ENCODE measurements around the gene NRXN3. TPM values are rescaled to one million over a fixed set of nuclear protein-coding genes. Genes with fewer than 3 reads are reported as not detected.

Gene NRXN3
- total and polyA plus RNA-seq, 4 donors, result 0.07 to 1.2 (median 0.23) TPM

DNA sequence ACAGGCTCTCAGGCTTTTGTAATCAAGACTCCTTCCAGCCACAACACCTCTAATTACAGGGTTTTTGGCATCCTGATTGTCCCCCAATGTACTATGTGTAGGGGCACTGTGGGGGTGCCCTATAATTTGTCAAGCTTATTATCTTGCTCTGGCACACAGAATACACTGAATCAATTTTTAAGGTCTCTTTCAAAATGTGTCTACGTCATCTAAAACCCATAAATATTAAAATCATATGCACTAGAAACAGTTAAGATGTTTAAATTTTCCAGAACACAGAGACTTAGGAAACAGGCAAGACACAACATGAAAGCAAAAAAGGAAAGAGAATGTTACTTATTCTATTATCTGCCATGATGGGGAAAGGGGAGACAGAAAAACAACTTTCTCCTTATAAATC is 665.7 kb downstream of the NRXN3 start:
- no peaks in the 10 kb centered on the region for H3K9me3 ChIP-seq (ENCODE audit: control insufficient read depth in 4 of 4, low read length in 3 of 4)

DNA sequence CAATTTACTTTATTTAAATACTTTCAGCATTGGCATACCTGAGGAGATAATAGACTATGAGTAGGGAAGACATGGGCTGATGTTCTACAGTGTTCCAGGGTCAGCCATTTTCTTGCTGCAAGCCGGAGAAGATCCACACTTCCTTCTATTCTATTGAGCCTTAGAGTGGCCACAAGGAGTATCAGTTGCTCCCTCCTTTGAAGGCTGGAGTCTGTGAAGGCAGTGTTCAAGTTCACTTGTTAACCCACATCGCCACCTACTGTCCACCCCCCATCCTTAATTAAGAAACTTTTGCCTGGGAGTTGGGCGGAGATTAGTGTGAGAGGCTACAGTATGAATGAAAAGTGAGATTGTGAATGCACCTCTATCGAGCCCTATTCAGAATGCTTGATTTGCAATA is 666.6 kb downstream of the NRXN3 start:
- TF ChIP-seq, protein P1, sequence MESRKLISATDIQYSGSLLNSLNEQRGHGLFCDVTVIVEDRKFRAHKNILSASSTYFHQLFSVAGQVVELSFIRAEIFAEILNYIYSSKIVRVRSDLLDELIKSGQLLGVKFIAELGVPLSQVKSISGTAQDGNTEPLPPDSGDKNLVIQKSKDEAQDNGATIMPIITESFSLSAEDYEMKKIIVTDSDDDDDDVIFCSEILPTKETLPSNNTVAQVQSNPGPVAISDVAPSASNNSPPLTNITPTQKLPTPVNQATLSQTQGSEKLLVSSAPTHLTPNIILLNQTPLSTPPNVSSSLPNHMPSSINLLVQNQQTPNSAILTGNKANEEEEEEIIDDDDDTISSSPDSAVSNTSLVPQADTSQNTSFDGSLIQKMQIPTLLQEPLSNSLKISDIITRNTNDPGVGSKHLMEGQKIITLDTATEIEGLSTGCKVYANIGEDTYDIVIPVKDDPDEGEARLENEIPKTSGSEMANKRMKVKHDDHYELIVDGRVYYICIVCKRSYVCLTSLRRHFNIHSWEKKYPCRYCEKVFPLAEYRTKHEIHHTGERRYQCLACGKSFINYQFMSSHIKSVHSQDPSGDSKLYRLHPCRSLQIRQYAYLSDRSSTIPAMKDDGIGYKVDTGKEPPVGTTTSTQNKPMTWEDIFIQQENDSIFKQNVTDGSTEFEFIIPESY (IDR thresholded peaks at IDR 0.05), result no peak
- TF ChIP-seq EGR1 (IDR thresholded peaks at IDR 0.05; ENCODE audit: low read depth in 2 of 2), result no peak
- TF ChIP-seq RAD21 (IDR thresholded peaks at IDR 0.05), result peak; percentile 32 to 43
- no peak overlapping the region for H3K27ac ChIP-seq (ENCODE audit: low read depth in 1 of 2, low read length in 2 of 2)
- H3K36me3 ChIP-seq (ENCODE audit: control insufficient read depth in 4 of 4, insufficient read depth in 3 of 4, low read depth in 1 of 4, low read length in 3 of 4), result no peaks in the 10 kb centered on the region
- no peak overlapping the region for H3K9ac ChIP-seq (ENCODE audit: low read depth in 1 of 2, low read length in 2 of 2)
- WGBS, result 18% methylated on average over 4 of the region's 4 CpGs
- H3K4me1 ChIP-seq (ENCODE audit: control insufficient read depth in 4 of 4, insufficient read depth in 4 of 4, low read length in 3 of 4), result no peaks in the 10 kb centered on the region
- H3K4me3 ChIP-seq (ENCODE audit: low read depth in 1 of 3, low read length in 3 of 3), result no peak overlapping the region
- no peaks in the 10 kb centered on the region for H3K9me3 ChIP-seq (ENCODE audit: control insufficient read depth in 4 of 4, low read length in 3 of 4)
- no peak for DNase-seq (ENCODE audit: low spot score)
- H3K27me3 ChIP-seq (ENCODE audit: control insufficient read depth in 4 of 4, insufficient read depth in 4 of 4, low read length in 3 of 4), result peaks cover 0 to 4% (median 2%) of the 10 kb centered on the region in 4 donors

More for the DNA sequence above, 665.7 kb downstream of the NRXN3 start:
- Histone ChIP-seq H3K4me3 (ENCODE audit: low read depth in 1 of 3, low read length in 3 of 3) (no peak overlapping the region), H3K9ac (ENCODE audit: low read depth in 1 of 2, low read length in 2 of 2) (no peak overlapping the region), H3K27me3 (ENCODE audit: control insufficient read depth in 4 of 4, insufficient read depth in 4 of 4, low read length in 3 of 4) (peaks cover 0 to 4% (median 2%) of the 10 kb centered on the region in 4 donors), H3K36me3 (ENCODE audit: control insufficient read depth in 4 of 4, insufficient read depth in 3 of 4, low read depth in 1 of 4, low read length in 3 of 4) (no peaks in the 10 kb centered on the region), H3K27ac (ENCODE audit: low read depth in 1 of 2, low read length in 2 of 2) (no peak overlapping the region), H3K4me1 (ENCODE audit: control insufficient read depth in 4 of 4, insufficient read depth in 4 of 4, low read length in 3 of 4) (no peaks in the 10 kb centered on the region)
- TF ChIP-seq, protein P2, sequence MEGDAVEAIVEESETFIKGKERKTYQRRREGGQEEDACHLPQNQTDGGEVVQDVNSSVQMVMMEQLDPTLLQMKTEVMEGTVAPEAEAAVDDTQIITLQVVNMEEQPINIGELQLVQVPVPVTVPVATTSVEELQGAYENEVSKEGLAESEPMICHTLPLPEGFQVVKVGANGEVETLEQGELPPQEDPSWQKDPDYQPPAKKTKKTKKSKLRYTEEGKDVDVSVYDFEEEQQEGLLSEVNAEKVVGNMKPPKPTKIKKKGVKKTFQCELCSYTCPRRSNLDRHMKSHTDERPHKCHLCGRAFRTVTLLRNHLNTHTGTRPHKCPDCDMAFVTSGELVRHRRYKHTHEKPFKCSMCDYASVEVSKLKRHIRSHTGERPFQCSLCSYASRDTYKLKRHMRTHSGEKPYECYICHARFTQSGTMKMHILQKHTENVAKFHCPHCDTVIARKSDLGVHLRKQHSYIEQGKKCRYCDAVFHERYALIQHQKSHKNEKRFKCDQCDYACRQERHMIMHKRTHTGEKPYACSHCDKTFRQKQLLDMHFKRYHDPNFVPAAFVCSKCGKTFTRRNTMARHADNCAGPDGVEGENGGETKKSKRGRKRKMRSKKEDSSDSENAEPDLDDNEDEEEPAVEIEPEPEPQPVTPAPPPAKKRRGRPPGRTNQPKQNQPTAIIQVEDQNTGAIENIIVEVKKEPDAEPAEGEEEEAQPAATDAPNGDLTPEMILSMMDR (IDR thresholded peaks at IDR 0.05; ENCODE audit: low read depth, low read length, missing input control), result no peak
- DNase-seq (ENCODE audit: low spot score), result no peak
- WGBS, result 68% methylated on average over 1 of the region's 1 CpG

DNA sequence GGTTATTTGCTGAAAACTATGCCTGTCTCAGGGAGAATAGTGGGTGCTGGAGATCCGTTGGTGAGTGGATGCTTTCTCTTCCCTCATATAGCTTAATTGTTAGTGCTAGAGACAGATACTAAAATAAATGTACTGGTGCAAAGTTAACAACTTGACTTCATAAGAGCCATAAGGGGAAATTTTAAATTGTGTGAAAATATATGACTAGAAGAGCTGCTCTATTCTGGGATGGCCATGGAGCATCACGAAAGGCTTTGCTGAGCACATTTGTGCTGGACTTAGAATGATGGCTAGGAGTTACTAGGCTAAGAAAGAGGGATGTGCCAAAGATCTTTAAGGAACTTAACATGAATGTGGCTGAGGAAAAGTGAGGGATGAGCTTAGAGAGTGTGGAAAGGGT is 668.8 kb downstream of the NRXN3 start:
- WGBS, result 64% methylated on average over 2 of the region's 2 CpGs
- H3K9ac ChIP-seq (ENCODE audit: low read depth in 1 of 2, low read length in 2 of 2), result no peak overlapping the region
- H3K9me3 ChIP-seq (ENCODE audit: control insufficient read depth in 4 of 4, low read length in 3 of 4), result no peaks in the 10 kb centered on the region
- H3K4me3 ChIP-seq (ENCODE audit: low read depth in 1 of 3, low read length in 3 of 3), result no peak overlapping the region
- no peaks in the 10 kb centered on the region for H3K36me3 ChIP-seq (ENCODE audit: control insufficient read depth in 4 of 4, insufficient read depth in 3 of 4, low read depth in 1 of 4, low read length in 3 of 4)
- no peak overlapping the region for H3K27ac ChIP-seq (ENCODE audit: low read depth in 1 of 2, low read length in 2 of 2)
- TF ChIP-seq GABPA (IDR thresholded peaks at IDR 0.05 in 1 of 2, conservative IDR thresholded peaks at IDR 0.05 in 1 of 2) (no peak), HNF4G (IDR thresholded peaks at IDR 0.05) (no peak)
- peaks cover 0 to 4% (median 2%) of the 10 kb centered on the region in 4 donors for H3K27me3 ChIP-seq (ENCODE audit: control insufficient read depth in 4 of 4, insufficient read depth in 4 of 4, low read length in 3 of 4)
- no peaks in the 10 kb centered on the region for H3K4me1 ChIP-seq (ENCODE audit: control insufficient read depth in 4 of 4, insufficient read depth in 4 of 4, low read length in 3 of 4)
- DNase-seq (ENCODE audit: low spot score), result no peak

DNA sequence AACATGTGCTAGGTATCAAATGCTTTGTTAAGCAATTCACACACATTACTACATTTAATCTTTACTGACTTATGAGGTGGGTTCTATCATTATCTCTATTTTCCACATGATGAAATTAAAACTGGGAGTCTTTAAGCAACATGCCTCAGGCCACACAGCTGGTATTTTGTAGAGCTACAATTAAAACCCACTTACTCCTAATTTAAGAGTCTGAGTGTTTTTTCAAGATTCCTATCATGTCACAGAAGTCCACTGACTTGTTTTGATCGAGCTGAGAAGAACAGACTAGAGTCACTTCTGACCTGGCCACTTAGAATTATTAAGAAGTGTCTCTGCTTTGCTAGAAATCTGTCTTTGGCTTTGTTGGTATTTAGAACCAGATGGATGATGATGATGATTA is 670.7 kb downstream of the NRXN3 start:
- Histone ChIP-seq H3K36me3 (ENCODE audit: control insufficient read depth in 4 of 4, insufficient read depth in 3 of 4, low read depth in 1 of 4, low read length in 3 of 4) (no peaks in the 10 kb centered on the region), H3K9ac (ENCODE audit: low read depth in 1 of 2, low read length in 2 of 2) (no peak overlapping the region), H3K27me3 (ENCODE audit: control insufficient read depth in 4 of 4, insufficient read depth in 4 of 4, low read length in 3 of 4) (peaks cover 0 to 6% (median 3%) of the 10 kb centered on the region in 4 donors), H3K4me1 (ENCODE audit: control insufficient read depth in 4 of 4, insufficient read depth in 4 of 4, low read length in 3 of 4) (no peaks in the 10 kb centered on the region), H3K27ac (ENCODE audit: low read depth in 1 of 2, low read length in 2 of 2) (no peak overlapping the region), H3K9me3 (ENCODE audit: control insufficient read depth in 4 of 4, low read length in 3 of 4) (no peaks in the 10 kb centered on the region), H3K4me3 (ENCODE audit: low read depth in 1 of 3, low read length in 3 of 3) (no peak overlapping the region)
- no peak for DNase-seq (ENCODE audit: low spot score)
- 45% methylated on average over 1 of the region's 1 CpG for WGBS
- TF ChIP-seq RAD21 (IDR thresholded peaks at IDR 0.05) (no peak), GABPA (IDR thresholded peaks at IDR 0.05 in 1 of 2, conservative IDR thresholded peaks at IDR 0.05 in 1 of 2) (no peak), EGR1 (IDR thresholded peaks at IDR 0.05; ENCODE audit: low read depth in 2 of 2) (no peak), HNF4G (IDR thresholded peaks at IDR 0.05) (no peak), FOXA2 (IDR thresholded peaks at IDR 0.05) (no peak), YY1 (IDR thresholded peaks at IDR 0.05) (no peak), RXRA (IDR thresholded peaks at IDR 0.05) (no peak), SP1 (IDR thresholded peaks at IDR 0.05) (no peak), HNF4A (conservative IDR thresholded peaks at IDR 0.05) (no peak), NR2F2 (IDR thresholded peaks at IDR 0.05) (no peak), JUND (IDR thresholded peaks at IDR 0.05) (no peak)
- TF ChIP-seq, protein P3, sequence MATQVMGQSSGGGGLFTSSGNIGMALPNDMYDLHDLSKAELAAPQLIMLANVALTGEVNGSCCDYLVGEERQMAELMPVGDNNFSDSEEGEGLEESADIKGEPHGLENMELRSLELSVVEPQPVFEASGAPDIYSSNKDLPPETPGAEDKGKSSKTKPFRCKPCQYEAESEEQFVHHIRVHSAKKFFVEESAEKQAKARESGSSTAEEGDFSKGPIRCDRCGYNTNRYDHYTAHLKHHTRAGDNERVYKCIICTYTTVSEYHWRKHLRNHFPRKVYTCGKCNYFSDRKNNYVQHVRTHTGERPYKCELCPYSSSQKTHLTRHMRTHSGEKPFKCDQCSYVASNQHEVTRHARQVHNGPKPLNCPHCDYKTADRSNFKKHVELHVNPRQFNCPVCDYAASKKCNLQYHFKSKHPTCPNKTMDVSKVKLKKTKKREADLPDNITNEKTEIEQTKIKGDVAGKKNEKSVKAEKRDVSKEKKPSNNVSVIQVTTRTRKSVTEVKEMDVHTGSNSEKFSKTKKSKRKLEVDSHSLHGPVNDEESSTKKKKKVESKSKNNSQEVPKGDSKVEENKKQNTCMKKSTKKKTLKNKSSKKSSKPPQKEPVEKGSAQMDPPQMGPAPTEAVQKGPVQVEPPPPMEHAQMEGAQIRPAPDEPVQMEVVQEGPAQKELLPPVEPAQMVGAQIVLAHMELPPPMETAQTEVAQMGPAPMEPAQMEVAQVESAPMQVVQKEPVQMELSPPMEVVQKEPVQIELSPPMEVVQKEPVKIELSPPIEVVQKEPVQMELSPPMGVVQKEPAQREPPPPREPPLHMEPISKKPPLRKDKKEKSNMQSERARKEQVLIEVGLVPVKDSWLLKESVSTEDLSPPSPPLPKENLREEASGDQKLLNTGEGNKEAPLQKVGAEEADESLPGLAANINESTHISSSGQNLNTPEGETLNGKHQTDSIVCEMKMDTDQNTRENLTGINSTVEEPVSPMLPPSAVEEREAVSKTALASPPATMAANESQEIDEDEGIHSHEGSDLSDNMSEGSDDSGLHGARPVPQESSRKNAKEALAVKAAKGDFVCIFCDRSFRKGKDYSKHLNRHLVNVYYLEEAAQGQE (IDR thresholded peaks at IDR 0.05), result no peak
- TF ChIP-seq, protein P4, sequence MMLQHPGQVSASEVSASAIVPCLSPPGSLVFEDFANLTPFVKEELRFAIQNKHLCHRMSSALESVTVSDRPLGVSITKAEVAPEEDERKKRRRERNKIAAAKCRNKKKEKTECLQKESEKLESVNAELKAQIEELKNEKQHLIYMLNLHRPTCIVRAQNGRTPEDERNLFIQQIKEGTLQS (IDR thresholded peaks at IDR 0.05), result no peak
